PC-3 (cell line): ENCODE results near the gene UMODL1. TPM values are rescaled to one million over a fixed set of nuclear protein-coding genes. Genes with fewer than 3 reads are reported as not detected.
A peak's percentile ranks its signal among the peaks of the same experiment; 100 is the strongest.

Experiments
- ATAC-seq: fragments of 200-7000 bp; cut with Tn5 transposase; 2 replicates; pipeline ENCODE4 v1.9.1; 2020; ENCODE audit warnings: mild to moderate bottlenecking, moderate library complexity
- BruUV-seq: library from RNA; stranded (reverse); fragments of 400-500 nt; replicated peaks from 2 replicates; lab custom pipeline; 2021; lab: Mats Ljungman, UMichigan
- CTCF ChIA-PET: fragments of 300-600 bp; sonication (Branson Sonifier 250); formaldehyde crosslinking; loops from one replicate; lab custom pipeline; 2022; ENCODE audit warnings: antibody characterized with exemption; lab: Charles Lee
- POLR2A ChIA-PET: fragments of 300-600 bp; sonication (Branson Sonifier 250); formaldehyde crosslinking; loops from one replicate; lab custom pipeline; 2022; ENCODE audit warnings: antibody characterized with exemption; ENCODE audit not compliant: unreplicated experiment; lab: Charles Lee
- DNase-seq: peaks from one replicate; pipeline ENCODE4 v3.0.0-alpha.2; 2015
- H2AFZ ChIP-seq: fragments of 300-600 bp; sonication (generic); 2 replicates; pipeline ENCODE4 v1.6.0; 2016; ENCODE audit warnings: antibody characterized with exemption, low read length
- H3F3A ChIP-seq: fragments of 300-600 bp; sonication (generic); one replicate; pipeline ENCODE4 v1.6.0; 2017; ENCODE audit warnings: antibody characterized with exemption, low read length, control low read depth, mild to moderate bottlenecking; ENCODE audit not compliant: unreplicated experiment
- H3K27ac ChIP-seq: fragments of 300-600 bp; sonication (generic); 2 replicates; pipeline ENCODE4 v1.5.1; 2016; ENCODE audit warnings: mild to moderate bottlenecking, low read length
- H3K27me3 ChIP-seq: fragments of 300-600 bp; sonication (generic); 2 replicates; pipeline ENCODE4 v1.6.1; 2016; ENCODE audit warnings: low read length, mixed read lengths
- H3K36me3 ChIP-seq: fragments of 300-600 bp; sonication (generic); 2 replicates; pipeline ENCODE4 v1.6.1; 2016; ENCODE audit warnings: low read depth, mixed run types, low read length, mixed read lengths
- H3K4me1 ChIP-seq: fragments of 300-600 bp; sonication (generic); 2 replicates; pipeline ENCODE4 v1.5.1; 2016; ENCODE audit warnings: low read length; ENCODE audit not compliant: insufficient read depth
- H3K4me2 ChIP-seq: fragments of 300-600 bp; sonication (generic); 2 replicates; pipeline ENCODE4 v1.6.0; 2016; ENCODE audit warnings: low read length
- H3K4me3 ChIP-seq: fragments of 300-600 bp; sonication (generic); 2 replicates; pipeline ENCODE4 v1.5.1; 2016; ENCODE audit warnings: mild to moderate bottlenecking, low read length, mixed read lengths
- H3K79me2 ChIP-seq: fragments of 300-600 bp; sonication (generic); 2 replicates; pipeline ENCODE4 v1.6.1; 2017; ENCODE audit warnings: low read length, mixed read lengths
- H3K9ac ChIP-seq: fragments of 300-600 bp; sonication (generic); 2 replicates; pipeline ENCODE4 v1.6.0; 2016; ENCODE audit warnings: mild to moderate bottlenecking, low read length
- H3K9me2 ChIP-seq: fragments of 300-600 bp; sonication (generic); replicated peaks from 2 replicates; pipeline ENCODE4 v1.6.1; 2016; ENCODE audit warnings: mixed run types, low read length, mixed read lengths
- H3K9me3 ChIP-seq: fragments of 300-600 bp; sonication (generic); 2 replicates; pipeline ENCODE4 v1.6.1; 2016; ENCODE audit warnings: low read length, mixed read lengths
- H4K20me1 ChIP-seq: fragments of 300-600 bp; sonication (generic); 2 replicates; pipeline ENCODE4 v1.6.1; 2016; ENCODE audit warnings: low read length, mixed read lengths
- EZH2 ChIP-seq: fragments of 300-600 bp; sonication (generic); IDR thresholded peaks from one replicate; pipeline ENCODE4 v1.6.1; 2017; ENCODE audit warnings: antibody characterized with exemption, mild to moderate bottlenecking, low read length; ENCODE audit not compliant: unreplicated experiment
- EZH2phosphoT487 ChIP-seq: fragments of 300-600 bp; sonication (generic); IDR thresholded peaks from 2 replicates; pipeline ENCODE4 v1.6.1; 2018; ENCODE audit warnings: mild to moderate bottlenecking, antibody characterized with exemption, low read length, borderline replicate concordance
- intact Hi-C: fragments of 100-400 bp; cut with micrococcal nuclease; formaldehyde crosslinking; loops from 2 replicates; pipeline ENCODE4 v1.9.0; 2023
- total RNA-seq: library from RNA; depleted of rRNA; stranded (reverse); fragments of >200 nt; gene quantifications from 2 replicates; pipeline ENCODE4 v1.2.3, GENCODE V29; 2014
- TF ChIP-seq, protein P1 (sequence below): fragments of 300-600 bp; sonication (generic); conservative IDR thresholded peaks from 2 replicates; pipeline ENCODE4 v1.5.1; 2017; ENCODE audit warnings: antibody characterized with exemption, low read depth, mild to moderate bottlenecking, low read length

Gene UMODL1
- total RNA-seq, 1 experiment from 2014 or later: not detected

DNA sequence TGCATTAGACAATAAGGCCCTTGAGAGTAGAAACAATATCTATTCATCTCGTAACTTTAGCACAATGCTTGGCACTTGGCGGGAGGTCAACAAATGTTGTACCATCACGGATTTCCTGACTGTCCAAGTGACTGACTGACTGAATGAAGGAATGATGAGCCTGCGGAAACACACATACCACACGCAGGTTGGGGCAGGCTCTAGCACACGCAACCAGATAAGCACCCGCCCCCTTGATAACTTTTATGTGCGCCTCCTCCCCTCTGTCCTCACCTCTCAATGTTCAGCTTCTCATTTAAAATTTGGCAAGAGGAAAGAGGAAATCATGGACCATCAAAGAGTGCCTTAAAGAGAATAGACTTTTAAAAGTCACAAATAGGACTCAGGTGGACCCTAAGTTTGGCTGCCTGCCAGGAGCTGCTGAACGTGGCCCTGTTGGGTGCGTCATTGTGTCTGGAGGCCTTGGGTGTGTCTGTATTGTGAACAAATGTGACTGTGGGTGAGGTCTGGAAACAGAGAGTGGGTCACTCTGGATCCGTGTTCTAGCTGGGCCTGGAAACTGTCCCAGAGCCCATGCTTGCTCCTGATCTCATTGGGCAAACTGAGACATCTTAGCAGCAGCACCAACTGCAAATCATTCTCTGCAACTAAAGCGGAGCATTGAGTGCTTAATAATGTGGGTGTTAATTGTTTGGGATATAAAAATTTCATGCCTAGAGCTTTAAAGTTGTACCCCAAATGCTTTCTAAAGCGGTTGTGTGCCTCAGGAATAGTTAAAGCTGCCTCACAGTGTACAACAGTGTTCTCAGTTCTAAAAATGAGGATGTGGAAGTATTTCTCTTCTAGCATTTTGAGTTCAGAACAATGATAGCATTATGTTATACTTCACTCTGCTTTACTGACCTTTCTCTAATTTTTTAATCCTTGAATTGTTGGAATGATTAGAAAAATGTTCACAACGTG, 100.3 kb downstream of the UMODL1 start:
- peak overlapping the region; percentile 6; the same call in 1 of the 2 replicates for H3K27ac ChIP-seq
- no peaks in the 10 kb centered on the region for H3K9me2 ChIP-seq
- no peak overlapping the region for H2AFZ ChIP-seq
- H3K4me3 ChIP-seq: no peak overlapping the region
- peak; percentile 77 for DNase-seq
- H3F3A ChIP-seq: no peaks in the 10 kb centered on the region
- POLR2A ChIA-PET: interaction anchor here (0.6 kb wide), 1 partner anchor 415 kb away, joined by 9 read pairs; no protein-coding TSS in a partner anchor
- CTCF ChIA-PET: no interaction called here
- H3K36me3 ChIP-seq: no peaks in the 10 kb centered on the region
- H3K27me3 ChIP-seq: peaks cover 8% of the 10 kb centered on the region; the same call in 1 of the 2 replicates
- intact Hi-C loops: no loop called here
- no peaks in the 10 kb centered on the region for H4K20me1 ChIP-seq
- peak; percentile 81 for ATAC-seq
- H3K4me2 ChIP-seq: no peak overlapping the region
- no peaks in the 10 kb centered on the region for H3K79me2 ChIP-seq
- H3K9ac ChIP-seq: no peak overlapping the region
- TF ChIP-seq EZH2: no peak
- TF ChIP-seq EZH2phosphoT487: no peak
- TF ChIP-seq, protein P1, sequence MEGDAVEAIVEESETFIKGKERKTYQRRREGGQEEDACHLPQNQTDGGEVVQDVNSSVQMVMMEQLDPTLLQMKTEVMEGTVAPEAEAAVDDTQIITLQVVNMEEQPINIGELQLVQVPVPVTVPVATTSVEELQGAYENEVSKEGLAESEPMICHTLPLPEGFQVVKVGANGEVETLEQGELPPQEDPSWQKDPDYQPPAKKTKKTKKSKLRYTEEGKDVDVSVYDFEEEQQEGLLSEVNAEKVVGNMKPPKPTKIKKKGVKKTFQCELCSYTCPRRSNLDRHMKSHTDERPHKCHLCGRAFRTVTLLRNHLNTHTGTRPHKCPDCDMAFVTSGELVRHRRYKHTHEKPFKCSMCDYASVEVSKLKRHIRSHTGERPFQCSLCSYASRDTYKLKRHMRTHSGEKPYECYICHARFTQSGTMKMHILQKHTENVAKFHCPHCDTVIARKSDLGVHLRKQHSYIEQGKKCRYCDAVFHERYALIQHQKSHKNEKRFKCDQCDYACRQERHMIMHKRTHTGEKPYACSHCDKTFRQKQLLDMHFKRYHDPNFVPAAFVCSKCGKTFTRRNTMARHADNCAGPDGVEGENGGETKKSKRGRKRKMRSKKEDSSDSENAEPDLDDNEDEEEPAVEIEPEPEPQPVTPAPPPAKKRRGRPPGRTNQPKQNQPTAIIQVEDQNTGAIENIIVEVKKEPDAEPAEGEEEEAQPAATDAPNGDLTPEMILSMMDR: no peak
- H3K4me1 ChIP-seq: peaks cover 14% of the 10 kb centered on the region
- H3K9me3 ChIP-seq: no peaks in the 10 kb centered on the region
- no TSS peak for BruUV-seq

DNA sequence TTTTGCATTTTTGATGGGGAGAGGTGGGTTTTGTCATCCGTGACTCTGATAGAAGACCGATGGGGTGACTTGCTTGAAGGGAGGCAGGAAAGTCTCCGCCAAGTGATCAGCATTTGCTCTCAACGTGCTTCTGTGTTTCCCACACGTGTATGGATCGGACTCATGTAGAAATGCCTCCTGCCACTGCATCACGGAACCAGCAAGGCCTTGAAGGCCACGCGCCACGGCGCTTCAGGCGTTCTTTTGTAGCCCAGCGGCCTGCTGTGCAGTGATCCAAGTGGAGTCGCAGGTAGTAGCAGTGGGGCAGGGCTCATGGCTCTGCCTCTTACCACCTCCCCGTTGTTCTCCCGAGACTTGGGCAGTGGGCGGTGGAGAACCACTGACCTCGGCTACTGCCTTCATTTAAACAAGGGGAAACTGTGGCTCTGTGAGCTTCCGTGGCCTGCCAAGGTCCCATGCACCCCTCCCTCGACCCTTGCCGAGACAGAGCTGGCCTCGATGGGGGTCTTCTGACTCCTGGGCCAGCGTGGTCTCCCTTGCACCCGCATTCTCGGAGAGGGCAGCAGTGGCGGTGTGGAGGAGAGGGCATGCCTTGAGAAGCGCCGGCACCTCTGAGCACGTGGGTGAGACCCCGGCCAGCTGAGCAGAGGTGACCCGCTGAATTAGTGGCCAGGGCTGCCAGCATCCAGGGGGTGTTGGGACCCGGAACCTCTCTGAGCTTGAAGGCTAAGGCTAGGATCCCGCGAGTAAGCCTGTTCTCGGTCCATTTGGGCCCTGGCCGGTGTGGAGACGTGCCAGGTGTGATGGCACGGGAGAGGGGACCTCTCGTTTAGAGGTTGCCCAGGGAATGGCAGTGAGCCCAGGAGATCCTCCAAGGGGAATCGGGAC, 101.7 kb downstream of the UMODL1 start:
- no peaks in the 10 kb centered on the region for H3K9me2 ChIP-seq
- DNase-seq (no peak), ATAC-seq (no peak)
- TF ChIP-seq, protein P1: no peak
- TF ChIP-seq EZH2phosphoT487 (no peak), EZH2 (no peak)
- peaks cover 8% of the 10 kb centered on the region; the same call in 1 of the 2 replicates for H3K27me3 ChIP-seq
- H3K36me3 ChIP-seq: no peaks in the 10 kb centered on the region
- H3K79me2 ChIP-seq: no peaks in the 10 kb centered on the region
- no peak overlapping the region for H3K4me3 ChIP-seq
- no peak overlapping the region for H3K27ac ChIP-seq
- intact Hi-C loops: no loop called here
- H4K20me1 ChIP-seq: no peaks in the 10 kb centered on the region
- peaks cover 14% of the 10 kb centered on the region for H3K4me1 ChIP-seq
- POLR2A ChIA-PET: no interaction called here
- H3K9me3 ChIP-seq: no peaks in the 10 kb centered on the region
- no peak overlapping the region for H2AFZ ChIP-seq
- H3K9ac ChIP-seq: no peak overlapping the region
- CTCF ChIA-PET: interaction anchor here (0.6 kb wide), 1 partner anchor 34 kb away, joined by 3 read pairs; no protein-coding TSS in a partner anchor
- BruUV-seq: no TSS peak
- H3F3A ChIP-seq: no peaks in the 10 kb centered on the region
- H3K4me2 ChIP-seq: no peak overlapping the region
